Measurements from ENCODE around the gene BIN1. TPM values are rescaled to one million over a fixed set of nuclear protein-coding genes. Genes with fewer than 3 reads are reported as not detected.
A peak's percentile ranks its signal among the peaks of the same experiment; 100 is the strongest.

The BIN1 gene
- total RNA-seq, 2 donors from 2014 or later: 41.7 to 45.9 TPM

DNA sequence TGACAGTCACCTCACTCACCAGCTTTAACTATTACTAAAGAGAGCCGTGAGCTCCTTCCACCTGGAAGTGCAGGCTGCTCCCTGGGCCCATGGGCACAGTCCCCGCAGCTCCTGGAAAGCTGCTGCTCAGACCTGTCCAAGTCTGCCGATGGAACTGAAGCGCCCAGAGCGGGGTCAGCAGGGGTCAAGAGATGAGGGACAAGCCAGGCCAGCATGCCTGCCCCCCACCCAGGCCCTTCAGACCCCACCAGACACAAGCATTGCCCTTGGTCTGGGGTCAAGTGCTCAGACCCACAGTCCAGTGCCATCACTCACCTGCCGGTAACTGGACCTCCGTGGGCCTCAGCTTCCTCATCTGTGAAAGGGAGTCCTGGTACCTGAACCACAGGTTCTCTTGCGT is 59.9 kb downstream of the BIN1 start:
- H3K27me3 Mint-ChIP-seq (ENCODE audit: insufficient read depth): peaks cover 3% of the 10 kb centered on the region
- H3K4me3 Mint-ChIP-seq: no peak overlapping the region
- Histone ChIP-seq H3K27me3 (ENCODE audit: control insufficient read depth, insufficient read depth, low read length, poor library complexity, severe bottlenecking) (no peaks in the 10 kb centered on the region), H3K36me3 (ENCODE audit: control insufficient read depth, insufficient read depth, low read length) (no peaks in the 10 kb centered on the region), H3K4me3 (ENCODE audit: low read length) (no peak overlapping the region), H3K9me3 (ENCODE audit: control insufficient read depth, low read length) (peaks cover 9% of the 10 kb centered on the region), H3K9ac (ENCODE audit: extremely low read depth, low read length, poor library complexity, severe bottlenecking) (no peak overlapping the region), H3K27ac (ENCODE audit: low read depth, low read length) (no peak overlapping the region), H3K4me1 (ENCODE audit: control insufficient read depth, insufficient read depth, low read length) (no peaks in the 10 kb centered on the region)
- DNase-seq: peak; percentile 29
- TF ChIP-seq, protein P1, sequence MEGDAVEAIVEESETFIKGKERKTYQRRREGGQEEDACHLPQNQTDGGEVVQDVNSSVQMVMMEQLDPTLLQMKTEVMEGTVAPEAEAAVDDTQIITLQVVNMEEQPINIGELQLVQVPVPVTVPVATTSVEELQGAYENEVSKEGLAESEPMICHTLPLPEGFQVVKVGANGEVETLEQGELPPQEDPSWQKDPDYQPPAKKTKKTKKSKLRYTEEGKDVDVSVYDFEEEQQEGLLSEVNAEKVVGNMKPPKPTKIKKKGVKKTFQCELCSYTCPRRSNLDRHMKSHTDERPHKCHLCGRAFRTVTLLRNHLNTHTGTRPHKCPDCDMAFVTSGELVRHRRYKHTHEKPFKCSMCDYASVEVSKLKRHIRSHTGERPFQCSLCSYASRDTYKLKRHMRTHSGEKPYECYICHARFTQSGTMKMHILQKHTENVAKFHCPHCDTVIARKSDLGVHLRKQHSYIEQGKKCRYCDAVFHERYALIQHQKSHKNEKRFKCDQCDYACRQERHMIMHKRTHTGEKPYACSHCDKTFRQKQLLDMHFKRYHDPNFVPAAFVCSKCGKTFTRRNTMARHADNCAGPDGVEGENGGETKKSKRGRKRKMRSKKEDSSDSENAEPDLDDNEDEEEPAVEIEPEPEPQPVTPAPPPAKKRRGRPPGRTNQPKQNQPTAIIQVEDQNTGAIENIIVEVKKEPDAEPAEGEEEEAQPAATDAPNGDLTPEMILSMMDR (conservative IDR thresholded peaks at IDR 0.05): no peak
- no peaks in the 10 kb centered on the region for H3K36me3 Mint-ChIP-seq (ENCODE audit: low read depth)
- no peak overlapping the region for H3K27ac Mint-ChIP-seq
- no peaks in the 10 kb centered on the region for H3K4me1 Mint-ChIP-seq
- WGBS, 2 experiments (ENCODE audit: insufficient coverage in 1 of 2, insufficient read length in 1 of 2): 93 to 95% methylated on average over 6 to 8 of the region's 8 CpGs
- peaks cover 2% of the 10 kb centered on the region for H3K9me3 Mint-ChIP-seq

DNA sequence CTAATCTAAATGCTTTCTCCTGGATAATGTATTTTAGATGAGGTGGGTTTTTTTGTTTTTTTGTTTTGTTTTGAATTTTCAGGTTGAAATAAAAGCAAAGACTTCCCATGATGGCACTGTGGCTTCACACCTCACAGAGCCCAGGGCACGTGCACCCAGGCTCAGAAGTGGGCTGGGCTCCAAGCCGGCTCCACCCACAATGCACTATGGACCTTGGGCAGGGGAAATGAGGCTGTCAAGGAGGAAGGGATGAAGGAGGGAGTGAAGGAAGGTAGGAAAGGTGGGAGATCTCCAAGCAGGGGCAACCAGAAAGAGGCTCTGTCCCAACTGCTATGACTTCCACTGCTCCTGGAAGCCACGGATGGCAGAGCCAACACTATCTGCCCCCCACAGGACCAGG is 60.4 kb downstream of the BIN1 start:
- H3K4me3 ChIP-seq (ENCODE audit: low read length): no peak overlapping the region
- Mint-ChIP-seq H3K4me1 (no peaks in the 10 kb centered on the region), H3K4me3 (no peak overlapping the region), H3K36me3 (ENCODE audit: low read depth) (no peaks in the 10 kb centered on the region), H3K27ac (no peak overlapping the region), H3K27me3 (ENCODE audit: insufficient read depth) (peaks cover 3% of the 10 kb centered on the region), H3K9me3 (peaks cover 2% of the 10 kb centered on the region)
- TF ChIP-seq, protein P1 (conservative IDR thresholded peaks at IDR 0.05): no peak
- no peaks in the 10 kb centered on the region for H3K4me1 ChIP-seq (ENCODE audit: control insufficient read depth, insufficient read depth, low read length)
- H3K27ac ChIP-seq (ENCODE audit: low read depth, low read length): no peak overlapping the region
- peak; percentile 44 for DNase-seq
- H3K9ac ChIP-seq (ENCODE audit: extremely low read depth, low read length, poor library complexity, severe bottlenecking): no peak overlapping the region
- no peaks in the 10 kb centered on the region for H3K36me3 ChIP-seq (ENCODE audit: control insufficient read depth, insufficient read depth, low read length)
- H3K9me3 ChIP-seq (ENCODE audit: control insufficient read depth, low read length): peaks cover 9% of the 10 kb centered on the region
- H3K27me3 ChIP-seq (ENCODE audit: control insufficient read depth, insufficient read depth, low read length, poor library complexity, severe bottlenecking): no peaks in the 10 kb centered on the region
- WGBS, 2 experiments (ENCODE audit: insufficient coverage in 1 of 2, insufficient read length in 1 of 2): 94 to 100% methylated on average over 2 to 3 of the region's 3 CpGs

DNA sequence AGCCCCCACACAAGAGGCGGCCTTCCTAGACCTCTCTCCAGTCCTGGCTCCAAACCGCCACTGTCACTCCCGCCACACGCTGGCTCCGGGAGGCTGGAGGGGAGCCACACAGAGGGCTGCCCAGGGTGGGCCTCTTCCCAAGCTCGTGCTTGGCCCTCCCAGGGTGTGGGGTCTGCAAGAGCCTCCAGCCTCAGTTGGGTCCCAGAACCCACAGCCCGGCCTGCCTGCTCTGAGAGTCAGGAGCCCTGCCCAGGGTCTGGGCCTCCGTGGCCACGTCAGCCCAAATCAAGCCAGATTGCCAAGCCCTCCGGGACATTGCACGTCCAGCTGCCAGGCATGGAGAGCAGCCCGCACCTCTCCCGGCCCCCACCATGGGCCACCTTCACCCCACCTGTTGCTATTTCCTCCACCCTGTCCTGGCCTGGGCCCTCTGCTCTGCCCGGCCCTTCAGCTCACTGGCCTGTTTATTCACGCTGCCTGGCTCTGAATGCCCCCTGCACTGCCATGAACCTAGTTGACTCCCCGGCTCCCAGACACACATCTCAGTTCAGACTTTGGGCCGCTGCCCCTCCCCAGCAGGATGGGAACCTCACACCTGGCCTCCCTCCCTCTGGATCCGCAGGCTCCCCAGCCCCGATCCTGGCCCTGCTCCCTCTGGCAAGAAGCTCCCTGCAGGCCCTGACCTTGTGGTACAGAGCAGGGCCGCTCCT is 61.0 kb downstream of the BIN1 start:
- no peak overlapping the region for H3K4me3 ChIP-seq (ENCODE audit: low read length)
- peak; percentile 40 for DNase-seq
- no peaks in the 10 kb centered on the region for H3K27me3 ChIP-seq (ENCODE audit: control insufficient read depth, insufficient read depth, low read length, poor library complexity, severe bottlenecking)
- H3K36me3 ChIP-seq (ENCODE audit: control insufficient read depth, insufficient read depth, low read length): no peaks in the 10 kb centered on the region
- TF ChIP-seq, protein P1 (conservative IDR thresholded peaks at IDR 0.05): no peak
- Mint-ChIP-seq H3K27ac (no peak overlapping the region), H3K4me3 (no peak overlapping the region), H3K36me3 (ENCODE audit: low read depth) (no peaks in the 10 kb centered on the region), H3K4me1 (no peaks in the 10 kb centered on the region), H3K27me3 (ENCODE audit: insufficient read depth) (peaks cover 3% of the 10 kb centered on the region), H3K9me3 (peaks cover 2% of the 10 kb centered on the region)
- H3K9me3 ChIP-seq (ENCODE audit: control insufficient read depth, low read length): peaks cover 9% of the 10 kb centered on the region
- H3K27ac ChIP-seq (ENCODE audit: low read depth, low read length): no peak overlapping the region
- WGBS, 2 experiments (ENCODE audit: insufficient coverage in 1 of 2, insufficient read length in 1 of 2): 94 to 95% methylated on average over 11 to 20 of the region's 20 CpGs
- H3K4me1 ChIP-seq (ENCODE audit: control insufficient read depth, insufficient read depth, low read length): no peaks in the 10 kb centered on the region
- H3K9ac ChIP-seq (ENCODE audit: extremely low read depth, low read length, poor library complexity, severe bottlenecking): no peak overlapping the region

Data from endodermal cell (in vitro differentiated cells).